MCF 10A (cell line): ENCODE results near the gene PLXDC2. TPM values are rescaled to one million over a fixed set of nuclear protein-coding genes. Genes with fewer than 3 reads are reported as not detected.

ENCODE experiments used
- BruUV-seq: library from RNA; stranded (reverse); fragments of 400-500 nt; replicated peaks from 2 replicates; lab custom pipeline; 2021; lab: Mats Ljungman, UMichigan
- CTCF ChIA-PET: fragments of 300-600 bp; sonication (Branson Sonifier 250); formaldehyde crosslinking; extraction: SDS; loops from one replicate; lab custom pipeline; 2021; ENCODE audit warnings: antibody characterized with exemption, inconsistent platforms; lab: Yijun Ruan, JAX
- POLR2A ChIA-PET: fragments of 300-600, 350-650 bp; sonication (Branson Sonifier 250); formaldehyde crosslinking; extraction: SDS; loops from one replicate; lab custom pipeline; 2020; ENCODE audit warnings: antibody characterized with exemption, inconsistent platforms; lab: Yijun Ruan, JAX
- DNase-seq: peaks from one replicate; pipeline ENCODE4 v3.0.0-alpha.2; 2018; ENCODE audit not compliant: unreplicated experiment
- H3K27ac Mint-ChIP-seq: one replicate; pipeline ENCODE4 v1.8.0; 2022; ENCODE audit warnings: mild to moderate bottlenecking, low read depth, mixed read lengths; ENCODE audit not compliant: unreplicated experiment
- H3K27me3 Mint-ChIP-seq: one replicate; pipeline ENCODE4 v1.8.0; 2022; ENCODE audit warnings: mixed read lengths; ENCODE audit not compliant: insufficient read depth, unreplicated experiment
- H3K36me3 Mint-ChIP-seq: one replicate; pipeline ENCODE4 v1.8.0; 2022; ENCODE audit warnings: mild to moderate bottlenecking, moderate library complexity, mixed read lengths; ENCODE audit not compliant: insufficient read depth, unreplicated experiment
- H3K4me1 Mint-ChIP-seq: one replicate; pipeline ENCODE4 v1.8.0; 2022; ENCODE audit warnings: mixed read lengths; ENCODE audit not compliant: insufficient read depth, unreplicated experiment
- H3K4me3 Mint-ChIP-seq: one replicate; pipeline ENCODE4 v1.8.0; 2022; ENCODE audit warnings: mild to moderate bottlenecking, moderate library complexity, mixed read lengths; ENCODE audit not compliant: unreplicated experiment
- H3K9me3 Mint-ChIP-seq: one replicate; pipeline ENCODE4 v1.8.0; 2022; ENCODE audit warnings: mixed read lengths; ENCODE audit not compliant: unreplicated experiment
- CTCF ChIP-seq: fragments of 200-600 bp; IDR thresholded peaks from one replicate; pipeline ENCODE4 v1.8.0; 2022; ENCODE audit warnings: antibody characterized with exemption, mild to moderate bottlenecking; ENCODE audit not compliant: unreplicated experiment
- intact Hi-C: fragments of 100-400 bp; cut with micrococcal nuclease; formaldehyde crosslinking; loops from 2 replicates; pipeline ENCODE4 v1.14.1; 2022
- total RNA-seq: library from RNA; stranded (reverse); gene quantifications from 2 replicates; pipeline ENCODE4 v1.2.3, GENCODE V29; 2022

The PLXDC2 gene
- total RNA-seq, 1 experiment from 2014 or later, result 23.3 TPM

- TF ChIP-seq CTCF, result no peak
- Mint-ChIP-seq H3K27ac (no peak overlapping the region), H3K27me3 (no peaks in the 10 kb centered on the region), H3K4me1 (no peaks in the 10 kb centered on the region), H3K36me3 (no peaks in the 10 kb centered on the region), H3K9me3 (no peaks in the 10 kb centered on the region), H3K4me3 (no peak overlapping the region)
- no peak for DNase-seq
- BruUV-seq, result no TSS peak
- POLR2A ChIA-PET, result no interaction called here
- CTCF ChIA-PET, result interaction anchor here (0.6 kb wide), 1 partner anchor 539 kb away, joined by 3 read pairs; no protein-coding TSS in a partner anchor
- intact Hi-C loops, result no loop called here
Measured at GRCh38 chr10:20288060-20288459, 471.8 kb downstream of the PLXDC2 start.

- no peaks in the 10 kb centered on the region for H3K27me3 Mint-ChIP-seq
- intact Hi-C loops, result no loop called here
- no peaks in the 10 kb centered on the region for H3K4me1 Mint-ChIP-seq
- TF ChIP-seq CTCF, result no peak
- no peak overlapping the region for H3K27ac Mint-ChIP-seq
- DNase-seq, result no peak
- ChIA-PET POLR2A (interaction anchor here (1.0 kb wide), 1 partner anchor 9 kb away, joined by 3 read pairs; no protein-coding TSS in a partner anchor), CTCF (no interaction called here)
- H3K4me3 Mint-ChIP-seq, result no peak overlapping the region
- BruUV-seq, result no TSS peak
- peaks cover 2% of the 10 kb centered on the region for H3K9me3 Mint-ChIP-seq
- no peaks in the 10 kb centered on the region for H3K36me3 Mint-ChIP-seq
Measured at GRCh38 chr10:20289070-20289828, 473.0 kb downstream of the PLXDC2 start.

- no peaks in the 10 kb centered on the region for H3K36me3 Mint-ChIP-seq
- ChIA-PET CTCF (no interaction called here), POLR2A (no interaction called here)
- no peak overlapping the region for H3K4me3 Mint-ChIP-seq
- H3K4me1 Mint-ChIP-seq, result no peaks in the 10 kb centered on the region
- intact Hi-C loops, result no loop called here
- BruUV-seq, result no TSS peak
- DNase-seq, result no peak
- H3K27me3 Mint-ChIP-seq, result no peaks in the 10 kb centered on the region
- H3K9me3 Mint-ChIP-seq, result peaks cover 17% of the 10 kb centered on the region
- no peak for TF ChIP-seq CTCF
- H3K27ac Mint-ChIP-seq, result no peak overlapping the region
Measured at GRCh38 chr10:20298417-20298816, 482.2 kb downstream of the PLXDC2 start.

- Mint-ChIP-seq H3K4me3 (no peak overlapping the region), H3K36me3 (no peaks in the 10 kb centered on the region), H3K27ac (no peak overlapping the region), H3K9me3 (peaks cover 15% of the 10 kb centered on the region), H3K4me1 (no peaks in the 10 kb centered on the region), H3K27me3 (no peaks in the 10 kb centered on the region)
- TF ChIP-seq CTCF, result no peak
- CTCF ChIA-PET, result no interaction called here
- intact Hi-C loops, result no loop called here
- POLR2A ChIA-PET, result no interaction called here
- DNase-seq, result no peak
- BruUV-seq, result no TSS peak
Measured at GRCh38 chr10:20299034-20299736, 483.0 kb downstream of the PLXDC2 start.
